ENCODE data around the gene ASPRV1. TPM values are rescaled to one million over a fixed set of nuclear protein-coding genes. Genes with fewer than 3 reads are reported as not detected.

The ASPRV1 gene
- total RNA-seq, 1 experiment from 2014 or later, result 0.66 TPM

DNA sequence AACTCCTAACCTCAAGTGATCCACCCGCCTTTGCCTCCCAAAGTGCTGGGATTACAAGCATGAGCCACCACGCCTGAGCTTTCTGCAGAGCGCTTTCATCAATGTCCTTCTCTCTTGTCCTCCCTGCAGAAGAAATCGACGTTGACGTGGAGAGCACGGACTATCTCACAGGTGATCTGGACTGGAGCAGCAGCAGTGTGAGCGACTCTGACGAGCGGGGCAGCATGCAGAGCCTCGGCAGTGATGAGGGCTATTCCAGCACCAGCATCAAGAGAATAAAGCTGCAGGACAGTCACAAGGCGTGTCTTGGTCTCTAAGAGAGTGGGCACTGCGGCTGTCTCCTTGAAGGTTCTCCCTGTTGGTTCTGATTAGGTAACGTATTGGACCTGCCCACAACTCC lies 23.5 kb downstream of the ASPRV1 start:
- H3K36me3 ChIP-seq (ENCODE audit: control insufficient read depth, insufficient read depth, low read length), result peaks cover 3% of the 10 kb centered on the region
- Mint-ChIP-seq H3K9me3 (ENCODE audit: unreplicated experiment) (no peaks in the 10 kb centered on the region), H3K4me3 (ENCODE audit: unreplicated experiment) (no peak overlapping the region), H3K36me3 (ENCODE audit: insufficient read depth, unreplicated experiment) (peaks cover 54% of the 10 kb centered on the region), H3K27ac (ENCODE audit: unreplicated experiment) (no peak overlapping the region), H3K4me1 (ENCODE audit: low read depth, unreplicated experiment) (peaks cover 21% of the 10 kb centered on the region), H3K27me3 (ENCODE audit: insufficient read depth, unreplicated experiment) (no peaks in the 10 kb centered on the region)
- ChIA-PET CTCF (no interaction called here), POLR2A (interaction anchor here (1.3 kb wide), 1 partner anchor 24 kb away, joined by 4 read pairs; no protein-coding TSS in a partner anchor)
- TF ChIP-seq, protein P1, sequence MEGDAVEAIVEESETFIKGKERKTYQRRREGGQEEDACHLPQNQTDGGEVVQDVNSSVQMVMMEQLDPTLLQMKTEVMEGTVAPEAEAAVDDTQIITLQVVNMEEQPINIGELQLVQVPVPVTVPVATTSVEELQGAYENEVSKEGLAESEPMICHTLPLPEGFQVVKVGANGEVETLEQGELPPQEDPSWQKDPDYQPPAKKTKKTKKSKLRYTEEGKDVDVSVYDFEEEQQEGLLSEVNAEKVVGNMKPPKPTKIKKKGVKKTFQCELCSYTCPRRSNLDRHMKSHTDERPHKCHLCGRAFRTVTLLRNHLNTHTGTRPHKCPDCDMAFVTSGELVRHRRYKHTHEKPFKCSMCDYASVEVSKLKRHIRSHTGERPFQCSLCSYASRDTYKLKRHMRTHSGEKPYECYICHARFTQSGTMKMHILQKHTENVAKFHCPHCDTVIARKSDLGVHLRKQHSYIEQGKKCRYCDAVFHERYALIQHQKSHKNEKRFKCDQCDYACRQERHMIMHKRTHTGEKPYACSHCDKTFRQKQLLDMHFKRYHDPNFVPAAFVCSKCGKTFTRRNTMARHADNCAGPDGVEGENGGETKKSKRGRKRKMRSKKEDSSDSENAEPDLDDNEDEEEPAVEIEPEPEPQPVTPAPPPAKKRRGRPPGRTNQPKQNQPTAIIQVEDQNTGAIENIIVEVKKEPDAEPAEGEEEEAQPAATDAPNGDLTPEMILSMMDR (IDR thresholded peaks at IDR 0.05; ENCODE audit: insufficient read depth in 1 of 2, low read depth in 1 of 2, low read length in 1 of 2, severe bottlenecking in 1 of 2, unreplicated experiment in 1 of 2), result no peak
- H3K27me3 ChIP-seq (replicated peaks; ENCODE audit: control insufficient read depth, insufficient read depth, low read length), result no peaks in the 10 kb centered on the region
- no peak for DNase-seq
- H3K4me1 ChIP-seq, result peaks cover 23% of the 10 kb centered on the region
- intact Hi-C loops (cut with micrococcal nuclease; ENCODE audit: unreplicated experiment), result no loop called here
- no TSS peak for BruUV-seq (replicated peaks)
- H3K9me3 ChIP-seq, result no peaks in the 10 kb centered on the region
- H3K4me3 ChIP-seq (ENCODE audit: low read depth, low read length), result no peak overlapping the region

DNA sequence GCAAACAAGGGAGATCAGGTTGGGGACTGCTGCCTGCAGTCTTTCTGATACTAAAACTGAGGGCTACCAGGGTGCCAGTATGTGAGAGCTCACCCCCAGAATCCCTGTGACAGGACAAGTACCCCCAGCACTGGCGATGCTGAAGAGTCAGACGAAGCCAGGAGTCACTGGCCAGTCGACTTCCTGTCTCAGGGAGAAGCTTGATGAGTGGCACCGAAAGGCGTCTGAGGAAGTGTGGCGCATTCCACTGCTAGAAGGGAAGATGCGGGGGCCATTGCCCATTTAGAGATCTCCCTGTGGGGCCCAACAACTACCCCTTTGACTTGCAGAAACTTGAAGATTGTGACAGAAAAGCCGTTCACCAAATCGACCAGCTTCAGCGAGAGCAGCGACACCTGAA lies 24.5 kb downstream of the ASPRV1 start:
- H3K4me1 Mint-ChIP-seq (ENCODE audit: low read depth, unreplicated experiment), result peaks cover 25% of the 10 kb centered on the region
- intact Hi-C loops (cut with micrococcal nuclease; ENCODE audit: unreplicated experiment), result no loop called here
- CTCF ChIA-PET, result no interaction called here
- POLR2A ChIA-PET, result no interaction called here
- Histone ChIP-seq H3K27me3 (replicated peaks; ENCODE audit: control insufficient read depth, insufficient read depth, low read length) (no peaks in the 10 kb centered on the region), H3K9me3 (no peaks in the 10 kb centered on the region), H3K4me1 (peaks cover 23% of the 10 kb centered on the region), H3K4me3 (ENCODE audit: low read depth, low read length) (no peak overlapping the region), H3K36me3 (ENCODE audit: control insufficient read depth, insufficient read depth, low read length) (peaks cover 4% of the 10 kb centered on the region)
- no peaks in the 10 kb centered on the region for H3K27me3 Mint-ChIP-seq (ENCODE audit: insufficient read depth, unreplicated experiment)
- H3K36me3 Mint-ChIP-seq (ENCODE audit: insufficient read depth, unreplicated experiment), result peaks cover 50% of the 10 kb centered on the region
- DNase-seq, result no peak
- TF ChIP-seq, protein P1 (IDR thresholded peaks at IDR 0.05; ENCODE audit: insufficient read depth in 1 of 2, low read depth in 1 of 2, low read length in 1 of 2, severe bottlenecking in 1 of 2, unreplicated experiment in 1 of 2), result no peak
- no peak overlapping the region for H3K4me3 Mint-ChIP-seq (ENCODE audit: unreplicated experiment)
- no peak overlapping the region for H3K27ac Mint-ChIP-seq (ENCODE audit: unreplicated experiment)
- H3K9me3 Mint-ChIP-seq (ENCODE audit: unreplicated experiment), result no peaks in the 10 kb centered on the region
- BruUV-seq (replicated peaks), result no TSS peak

DNA sequence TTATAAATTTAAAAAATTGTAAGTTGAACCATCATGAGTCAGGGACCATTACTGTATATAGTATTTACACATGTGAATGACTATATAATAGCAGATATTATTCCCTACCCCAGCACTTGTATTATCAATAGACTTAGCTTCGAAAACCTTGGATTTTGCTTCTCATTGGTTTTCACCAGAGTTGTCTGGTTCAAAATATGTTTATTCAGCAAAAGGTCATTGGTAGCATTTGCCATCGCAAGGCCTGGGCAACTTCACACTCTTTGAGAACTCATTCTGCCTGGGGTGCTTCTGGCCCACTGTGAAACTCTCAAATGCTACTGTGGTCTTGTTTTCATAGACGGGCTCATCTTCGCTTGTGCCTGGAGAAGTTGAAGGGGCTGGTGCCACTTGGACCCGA lies 26.4 kb downstream of the ASPRV1 start:
- H3K9me3 Mint-ChIP-seq (ENCODE audit: unreplicated experiment), result no peaks in the 10 kb centered on the region
- H3K4me1 Mint-ChIP-seq (ENCODE audit: low read depth, unreplicated experiment), result peaks cover 31% of the 10 kb centered on the region
- peaks cover 23% of the 10 kb centered on the region for H3K4me1 ChIP-seq

More for the DNA sequence above, 26.4 kb downstream of the ASPRV1 start:
- Mint-ChIP-seq H3K27me3 (ENCODE audit: insufficient read depth, unreplicated experiment) (no peaks in the 10 kb centered on the region), H3K36me3 (ENCODE audit: insufficient read depth, unreplicated experiment) (peaks cover 35% of the 10 kb centered on the region), H3K27ac (ENCODE audit: unreplicated experiment) (no peak overlapping the region), H3K4me3 (ENCODE audit: unreplicated experiment) (no peak overlapping the region)
- Histone ChIP-seq H3K36me3 (ENCODE audit: control insufficient read depth, insufficient read depth, low read length) (peaks cover 4% of the 10 kb centered on the region), H3K9me3 (no peaks in the 10 kb centered on the region), H3K4me3 (ENCODE audit: low read depth, low read length) (no peak overlapping the region), H3K27me3 (replicated peaks; ENCODE audit: control insufficient read depth, insufficient read depth, low read length) (no peaks in the 10 kb centered on the region)
- BruUV-seq (replicated peaks), result no TSS peak
- TF ChIP-seq, protein P1 (IDR thresholded peaks at IDR 0.05; ENCODE audit: insufficient read depth in 1 of 2, low read depth in 1 of 2, low read length in 1 of 2, severe bottlenecking in 1 of 2, unreplicated experiment in 1 of 2), result no peak
- CTCF ChIA-PET, result interaction anchor here (2.1 kb wide), 1 partner anchor 21 kb away, joined by 16 read pairs; the partner anchor contains the start of gene MXD1
- intact Hi-C loops (cut with micrococcal nuclease; ENCODE audit: unreplicated experiment), result no loop called here
- no peak for DNase-seq
- POLR2A ChIA-PET, result interaction anchor here (2.8 kb wide), 1 partner anchor 21 kb away, joined by 54 read pairs; the partner anchor contains the start of gene MXD1
